ENCODE data around the gene PACS1. TPM values are rescaled to one million over a fixed set of nuclear protein-coding genes. Genes with fewer than 3 reads are reported as not detected.

PACS1 gene
- total and polyA plus RNA-seq, 8 donors: 14.7 to 269 (median 51.0) TPM

- intact Hi-C loops (cut with DNase I; ENCODE audit: low total_unique reads): no loop called here
- Histone ChIP-seq H3K36me3 (peaks cover 15 to 97% (median 92%) of the 10 kb centered on the region in 4 donors), H3K9me3 (no peaks in the 10 kb centered on the region), H3K4me3 (no peak overlapping the region), H3K4me1 (no peaks in the 10 kb centered on the region), H3K27me3 (no peaks in the 10 kb centered on the region), H3K27ac (no peak overlapping the region)
- no peak for DNase-seq
- 89 to 92% (median 90%) methylated on average over 6 of the region's 6 CpGs for WGBS, 5 donors
- no peak for TF ChIP-seq EP300 (IDR thresholded peaks at IDR 0.05)
- TF ChIP-seq CTCF (IDR thresholded peaks at IDR 0.05): no peak
- TF ChIP-seq POLR2A (IDR thresholded peaks at IDR 0.05): no peak
- no peak for TF ChIP-seq POLR2AphosphoS5 (IDR thresholded peaks at IDR 0.05)
These were observed 146.8 kb downstream of the PACS1 start for GRCh38 chr11:66216911-66217310.

GRCh38 chr11:66218036-66218435, 148.0 kb downstream of the PACS1 start:
- no peak overlapping the region for H3K27ac ChIP-seq
- H3K4me3 ChIP-seq: no peak overlapping the region
- H3K27me3 ChIP-seq: no peaks in the 10 kb centered on the region
- H3K9me3 ChIP-seq: no peaks in the 10 kb centered on the region
- H3K4me1 ChIP-seq: peaks cover 0 to 9% (median 8%) of the 10 kb centered on the region in 4 donors
- 78 to 86% (median 82%) methylated on average over 6 of the region's 6 CpGs for WGBS, 5 donors
- peaks cover 15 to 87% (median 82%) of the 10 kb centered on the region in 4 donors for H3K36me3 ChIP-seq
- intact Hi-C loops (cut with DNase I; ENCODE audit: low total_unique reads): no loop called here
- TF ChIP-seq CTCF (IDR thresholded peaks at IDR 0.05): no peak
- no peak for TF ChIP-seq POLR2A (IDR thresholded peaks at IDR 0.05)
- no peak for TF ChIP-seq POLR2AphosphoS5 (IDR thresholded peaks at IDR 0.05)
- TF ChIP-seq EP300 (IDR thresholded peaks at IDR 0.05): no peak
- no peak for DNase-seq

- H3K9me3 ChIP-seq: no peaks in the 10 kb centered on the region
- H3K27me3 ChIP-seq: no peaks in the 10 kb centered on the region
- no peak for DNase-seq
- peaks cover 0 to 11% (median 9%) of the 10 kb centered on the region in 4 donors for H3K4me1 ChIP-seq
- no peak overlapping the region for H3K4me3 ChIP-seq
- peaks cover 15 to 82% (median 79%) of the 10 kb centered on the region in 4 donors for H3K36me3 ChIP-seq
- 84 to 95% (median 95%) methylated on average over 14 to 18 of the region's 18 CpGs for WGBS, 5 donors
- intact Hi-C loops (cut with DNase I; ENCODE audit: low total_unique reads): no loop called here
- TF ChIP-seq POLR2AphosphoS5 (IDR thresholded peaks at IDR 0.05): no peak
- no peak for TF ChIP-seq CTCF (IDR thresholded peaks at IDR 0.05)
- no peak for TF ChIP-seq POLR2A (IDR thresholded peaks at IDR 0.05)
- TF ChIP-seq EP300 (IDR thresholded peaks at IDR 0.05): no peak
- no peak overlapping the region for H3K27ac ChIP-seq
These were observed 149.0 kb downstream of the PACS1 start for GRCh38 chr11:66218846-66219620.

GRCh38 chr11:66219846-66220565, 149.9 kb downstream of the PACS1 start:
- TF ChIP-seq POLR2A (IDR thresholded peaks at IDR 0.05) (no peak), POLR2AphosphoS5 (IDR thresholded peaks at IDR 0.05) (no peak), EP300 (IDR thresholded peaks at IDR 0.05) (no peak), CTCF (IDR thresholded peaks at IDR 0.05) (no peak)
- 89 to 96% (median 94%) methylated on average over 18 to 19 of the region's 19 CpGs for WGBS, 5 donors

More at GRCh38 chr11:66219846-66220565, 149.9 kb downstream of the PACS1 start:
- DNase-seq: no peak
- Histone ChIP-seq H3K27me3 (no peaks in the 10 kb centered on the region), H3K4me3 (no peak overlapping the region), H3K4me1 (peaks cover 0 to 11% (median 9%) of the 10 kb centered on the region in 4 donors), H3K9me3 (no peaks in the 10 kb centered on the region), H3K27ac (no peak overlapping the region), H3K36me3 (peaks cover 25 to 82% (median 82%) of the 10 kb centered on the region in 4 donors)
- intact Hi-C loops (cut with DNase I; ENCODE audit: low total_unique reads): loop anchor here (5.0 kb wide), 1 partner anchor 42 kb away; no protein-coding TSS in a partner anchor

Data from stomach (tissue), 9 donors.